Measurements from ENCODE around the gene SLC22A16. TPM values are rescaled to one million over a fixed set of nuclear protein-coding genes. Genes with fewer than 3 reads are reported as not detected.

The SLC22A16 gene
- total and polyA plus RNA-seq, 4 donors = 0.08 to 22.5 TPM; not detected in 2

DNA sequence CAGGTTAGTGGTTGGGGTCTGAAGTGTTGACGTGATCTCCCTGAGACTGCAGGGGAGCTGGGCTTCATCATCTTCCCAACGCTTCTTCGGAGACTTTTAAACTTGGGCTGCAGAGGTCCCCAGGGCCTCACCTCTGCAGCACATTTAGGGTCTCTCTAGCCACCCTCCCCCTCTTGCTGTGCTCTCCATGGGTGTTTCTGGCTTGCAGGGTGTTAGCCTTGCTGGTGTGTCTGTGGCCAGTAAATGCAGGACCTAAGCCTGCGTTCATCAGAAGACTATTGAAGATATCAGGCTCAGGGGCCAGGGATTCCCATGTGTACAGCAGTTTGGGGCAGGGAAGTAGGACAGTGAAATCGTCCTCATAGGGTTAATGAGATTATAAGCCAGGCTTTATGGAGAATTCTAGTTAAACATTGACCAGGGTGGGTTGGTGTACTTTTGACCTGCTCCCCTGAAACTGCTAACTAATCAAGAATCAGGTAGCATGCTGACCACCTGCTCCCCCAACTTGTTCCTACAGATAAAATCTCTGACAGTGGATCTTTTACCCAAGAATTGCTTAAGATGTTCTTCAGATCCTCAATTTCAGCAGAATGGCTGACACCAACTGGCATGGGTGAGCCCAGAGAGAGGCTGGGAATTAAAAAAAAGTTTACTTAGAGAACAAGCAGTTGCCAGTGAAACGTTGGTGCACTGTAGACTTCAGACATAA, 57.2 kb downstream of the SLC22A16 start:
- no peak overlapping the region for H3K9ac ChIP-seq (ENCODE audit: low read depth in 1 of 2, low read length in 2 of 2)
- TF ChIP-seq, protein P1, sequence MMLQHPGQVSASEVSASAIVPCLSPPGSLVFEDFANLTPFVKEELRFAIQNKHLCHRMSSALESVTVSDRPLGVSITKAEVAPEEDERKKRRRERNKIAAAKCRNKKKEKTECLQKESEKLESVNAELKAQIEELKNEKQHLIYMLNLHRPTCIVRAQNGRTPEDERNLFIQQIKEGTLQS (IDR thresholded peaks at IDR 0.05) = no peak
- no peak for TF ChIP-seq FOXA2 (IDR thresholded peaks at IDR 0.05)
- no peak for TF ChIP-seq ZBTB33 (IDR thresholded peaks at IDR 0.05)
- TF ChIP-seq, protein P2, sequence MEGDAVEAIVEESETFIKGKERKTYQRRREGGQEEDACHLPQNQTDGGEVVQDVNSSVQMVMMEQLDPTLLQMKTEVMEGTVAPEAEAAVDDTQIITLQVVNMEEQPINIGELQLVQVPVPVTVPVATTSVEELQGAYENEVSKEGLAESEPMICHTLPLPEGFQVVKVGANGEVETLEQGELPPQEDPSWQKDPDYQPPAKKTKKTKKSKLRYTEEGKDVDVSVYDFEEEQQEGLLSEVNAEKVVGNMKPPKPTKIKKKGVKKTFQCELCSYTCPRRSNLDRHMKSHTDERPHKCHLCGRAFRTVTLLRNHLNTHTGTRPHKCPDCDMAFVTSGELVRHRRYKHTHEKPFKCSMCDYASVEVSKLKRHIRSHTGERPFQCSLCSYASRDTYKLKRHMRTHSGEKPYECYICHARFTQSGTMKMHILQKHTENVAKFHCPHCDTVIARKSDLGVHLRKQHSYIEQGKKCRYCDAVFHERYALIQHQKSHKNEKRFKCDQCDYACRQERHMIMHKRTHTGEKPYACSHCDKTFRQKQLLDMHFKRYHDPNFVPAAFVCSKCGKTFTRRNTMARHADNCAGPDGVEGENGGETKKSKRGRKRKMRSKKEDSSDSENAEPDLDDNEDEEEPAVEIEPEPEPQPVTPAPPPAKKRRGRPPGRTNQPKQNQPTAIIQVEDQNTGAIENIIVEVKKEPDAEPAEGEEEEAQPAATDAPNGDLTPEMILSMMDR (IDR thresholded peaks at IDR 0.05; ENCODE audit: low read depth, low read length, missing input control) = no peak
- TF ChIP-seq RAD21 (IDR thresholded peaks at IDR 0.05) = peak in 1 of 2 donors; percentile 21
- no peak for TF ChIP-seq JUND (IDR thresholded peaks at IDR 0.05)
- TF ChIP-seq FOXA1 (IDR thresholded peaks at IDR 0.05) = no peak
- TF ChIP-seq RXRA (IDR thresholded peaks at IDR 0.05) = peak; percentile 13 to 31
- peak; percentile 93 for TF ChIP-seq SP1 (IDR thresholded peaks at IDR 0.05)
- no peak for TF ChIP-seq REST (IDR thresholded peaks at IDR 0.05)
- TF ChIP-seq HNF4A (conservative IDR thresholded peaks at IDR 0.05) = peak; percentile 43 to 61
- TF ChIP-seq EGR1 (IDR thresholded peaks at IDR 0.05; ENCODE audit: low read depth in 2 of 2) = no peak
- no peak for TF ChIP-seq HNF4G (IDR thresholded peaks at IDR 0.05)
- no peak for TF ChIP-seq NR2F2 (IDR thresholded peaks at IDR 0.05)
- TF ChIP-seq MAX (IDR thresholded peaks at IDR 0.05) = no peak
- no peak for TF ChIP-seq GABPA (IDR thresholded peaks at IDR 0.05 in 1 of 2, conservative IDR thresholded peaks at IDR 0.05 in 1 of 2)
- TF ChIP-seq TAF1 (conservative IDR thresholded peaks at IDR 0.05) = no peak
- TF ChIP-seq YY1 (IDR thresholded peaks at IDR 0.05) = peak; percentile 86
- H3K36me3 ChIP-seq (ENCODE audit: control insufficient read depth in 4 of 4, insufficient read depth in 3 of 4, low read depth in 1 of 4, low read length in 3 of 4) = no peaks in the 10 kb centered on the region
- 41% methylated on average over 6 of the region's 6 CpGs for WGBS
- no peaks in the 10 kb centered on the region for H3K27me3 ChIP-seq (ENCODE audit: control insufficient read depth in 4 of 4, insufficient read depth in 4 of 4, low read length in 3 of 4)
- H3K27ac ChIP-seq (ENCODE audit: low read depth in 1 of 2, low read length in 2 of 2) = peak overlapping the region; percentile 1 to 39
- H3K9me3 ChIP-seq (ENCODE audit: control insufficient read depth in 4 of 4, low read length in 3 of 4) = peaks cover 0 to 3% (median 2%) of the 10 kb centered on the region in 4 donors
- H3K4me1 ChIP-seq (ENCODE audit: control insufficient read depth in 4 of 4, insufficient read depth in 4 of 4, low read length in 3 of 4) = peaks cover 5 to 44% (median 27%) of the 10 kb centered on the region in 4 donors
- DNase-seq (ENCODE audit: low spot score) = no peak
- H3K4me3 ChIP-seq (ENCODE audit: low read depth in 1 of 3, low read length in 3 of 3) = peak overlapping the region in 2 of 3 donors; percentile 0 to 6
